H1 (cell line): ENCODE results near the gene ZNF831. TPM values are rescaled to one million over a fixed set of nuclear protein-coding genes. Genes with fewer than 3 reads are reported as not detected.

Source experiments
- CBX8 ChIP-seq: fragments of 300-800, 300-1000 bp; sonication (generic); IDR thresholded peaks from 2 replicates; pipeline ENCODE4 v1.7.1; 2016; ENCODE audit warnings: low read depth, low read length, borderline replicate concordance
- CHD7 ChIP-seq: fragments of 300-600 bp; sonication (generic); IDR thresholded peaks from 2 replicates; pipeline ENCODE4 v1.7.1; 2012; ENCODE audit warnings: low read length, moderate library complexity, mild to moderate bottlenecking, inconsistent platforms; ENCODE audit not compliant: insufficient replicate concordance
- GABPA ChIP-seq: IDR thresholded peaks from 2 replicates; pipeline ENCODE4 v1.6.1; 2011; ENCODE audit warnings: mild to moderate bottlenecking, low read length, moderate library complexity, borderline replicate concordance; ENCODE audit not compliant: insufficient read depth
- GTF2F1 ChIP-seq: IDR thresholded peaks from 2 replicates; pipeline ENCODE4 v1.6.1; 2012; ENCODE audit warnings: low read depth, low read length, improper control_type of control experiment, borderline replicate concordance
- JUND ChIP-seq: IDR thresholded peaks from 2 replicates; pipeline ENCODE4 v1.6.1; 2011; ENCODE audit warnings: mild to moderate bottlenecking, improper control_type of control experiment, low read length
- NANOG ChIP-seq: IDR thresholded peaks from 2 replicates; pipeline ENCODE4 v1.6.1; 2011; ENCODE audit warnings: low read length, low read depth, mild to moderate bottlenecking, inconsistent platforms; ENCODE audit not compliant: insufficient read depth, poor library complexity, severe bottlenecking
- RNF2 ChIP-seq: fragments of 200-900, 300-1000 bp; sonication (generic); IDR thresholded peaks from 2 replicates; pipeline ENCODE4 v1.7.1; 2016; ENCODE audit warnings: borderline replicate concordance, low read depth, mild to moderate bottlenecking, antibody characterized with exemption, low read length; ENCODE audit not compliant: poor library complexity, severe bottlenecking; ENCODE audit errors: missing control alignments
- TAF1 ChIP-seq: IDR thresholded peaks from 2 replicates; pipeline ENCODE4 v1.6.1; 2011; ENCODE audit warnings: mild to moderate bottlenecking, low read depth, low read length
- TBP ChIP-seq: IDR thresholded peaks from 2 replicates; pipeline ENCODE4 v1.6.1; 2011; ENCODE audit warnings: low read depth, low read length, improper control_type of control experiment
- polyA plus RNA-seq, 7 experiments: library from polyadenylated mRNA; depleted of rRNA in 3 of 7; stranded (reverse) in 5 of 7; unstranded in 2 of 7; fragments of >200 nt in 5 of 7; fragments of 200-250 nt in 2 of 7; gene quantifications; 1 replicate in 5 of 7; 2 replicates in 1 of 7; 4 replicates in 1 of 7; pipeline versions ENCODE4 v1.2.1 to v1.2.3, GENCODE V29; 2011 to 2013; ENCODE audit warnings: missing spikeins in 2 of 7, mixed read lengths in 2 of 7
- total RNA-seq: library from RNA; stranded (reverse); fragmentation: NEBNext Ultra II Directional; extraction: Animal tissue kit (Norgen Biotek cat#: 25700); gene quantifications from 2 replicates; pipeline ENCODE4 v1.2.1, GENCODE V29; 2021
- TF ChIP-seq, protein P1 (sequence below): IDR thresholded peaks from 2 replicates; pipeline ENCODE4 v1.6.1; 2011; ENCODE audit warnings: low read length, improper control_type of control experiment

The ZNF831 gene
- total and polyA plus RNA-seq, 2 of the 8 experiments (the other 6 are each of a cell fraction or from before 2014, with no cell fraction given): not detected

- TF ChIP-seq CHD7 (no peak), NANOG (no peak), GABPA (no peak), JUND (no peak), CBX8 (no peak), TAF1 (no peak), TBP (no peak), RNF2 (no peak), GTF2F1 (no peak)
- TF ChIP-seq, protein P1, sequence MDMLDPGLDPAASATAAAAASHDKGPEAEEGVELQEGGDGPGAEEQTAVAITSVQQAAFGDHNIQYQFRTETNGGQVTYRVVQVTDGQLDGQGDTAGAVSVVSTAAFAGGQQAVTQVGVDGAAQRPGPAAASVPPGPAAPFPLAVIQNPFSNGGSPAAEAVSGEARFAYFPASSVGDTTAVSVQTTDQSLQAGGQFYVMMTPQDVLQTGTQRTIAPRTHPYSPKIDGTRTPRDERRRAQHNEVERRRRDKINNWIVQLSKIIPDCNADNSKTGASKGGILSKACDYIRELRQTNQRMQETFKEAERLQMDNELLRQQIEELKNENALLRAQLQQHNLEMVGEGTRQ: no peak
These were observed 43.6 kb downstream of the ZNF831 start (continued) for GRCh38 chr20:59207235-59207634.
